Measurements from ENCODE around the gene NOSTRIN.

GRCh38 chr2:168770796-168771195 is 31.6 kb upstream of the NOSTRIN start:
- TF ChIP-seq REST (IDR thresholded peaks at IDR 0.05; ENCODE audit: insufficient read depth in 1 of 2, low read depth in 2 of 2, low read length in 2 of 2) (no peak), POLR2AphosphoS5 (IDR thresholded peaks at IDR 0.05; ENCODE audit: low read depth, low read length) (no peak), TAF1 (IDR thresholded peaks at IDR 0.05; ENCODE audit: borderline replicate concordance, insufficient read depth, low read length) (no peak), SIN3A (IDR thresholded peaks at IDR 0.05; ENCODE audit: borderline replicate concordance, insufficient read depth, low read length) (no peak)

Measured in PFSK-1 (cell line).